Activated T-helper 2 cell treated with anti-CD3 and anti-CD28 coated beads, Interferon-gamma antibody, Interleukin-2, Interleukin-4, amounts not matched to agents 10 μg/mL and 5 μg/mL and 100 μg/mL, durations not matched to agents 14 hours and 24 hours and 36 hours (primary cell): Measurements from ENCODE around the gene TEX10. TPM values are rescaled to one million over a fixed set of nuclear protein-coding genes. Genes with fewer than 3 reads are reported as not detected.
"Not testable (repeated sequence)": the region's sequence is repeated elsewhere in the genome, so short reads cannot be mapped to it uniquely, and the experiment has no call there.

Experiments
- DNase-seq: peaks from one replicate; pipeline ENCODE4 v3.0.0; 2021; ENCODE audit warnings: low spot score
- H3K27ac Mint-ChIP-seq: one replicate; pipeline ENCODE4 v1.8.0; 2021; ENCODE audit warnings: mixed read lengths
- H3K27me3 Mint-ChIP-seq: one replicate; pipeline ENCODE4 v1.8.0; 2021; ENCODE audit warnings: low read depth, mixed read lengths
- H3K36me3 Mint-ChIP-seq: one replicate; pipeline ENCODE4 v1.8.0; 2021; ENCODE audit warnings: low read depth, mixed read lengths
- H3K4me1 Mint-ChIP-seq: one replicate; pipeline ENCODE4 v1.8.0; 2021; ENCODE audit warnings: low read depth, mixed read lengths
- H3K4me3 Mint-ChIP-seq: one replicate; pipeline ENCODE4 v1.8.0; 2021; ENCODE audit warnings: low read depth, mild to moderate bottlenecking, moderate library complexity, mixed read lengths
- H3K9me3 Mint-ChIP-seq: one replicate; pipeline ENCODE4 v1.8.0; 2021; ENCODE audit warnings: mixed read lengths
- intact Hi-C: fragments of 100-400 bp; cut with micrococcal nuclease; formaldehyde crosslinking; loops from one replicate; pipeline ENCODE4 v1.15.1; 2023
- total RNA-seq: library from RNA; stranded (reverse); gene quantifications from 2 replicates; pipeline ENCODE4 v1.2.3, GENCODE V29; 2022

The TEX10 gene
- total RNA-seq, 1 donor from 2014 or later: 26.9 TPM

DNA sequence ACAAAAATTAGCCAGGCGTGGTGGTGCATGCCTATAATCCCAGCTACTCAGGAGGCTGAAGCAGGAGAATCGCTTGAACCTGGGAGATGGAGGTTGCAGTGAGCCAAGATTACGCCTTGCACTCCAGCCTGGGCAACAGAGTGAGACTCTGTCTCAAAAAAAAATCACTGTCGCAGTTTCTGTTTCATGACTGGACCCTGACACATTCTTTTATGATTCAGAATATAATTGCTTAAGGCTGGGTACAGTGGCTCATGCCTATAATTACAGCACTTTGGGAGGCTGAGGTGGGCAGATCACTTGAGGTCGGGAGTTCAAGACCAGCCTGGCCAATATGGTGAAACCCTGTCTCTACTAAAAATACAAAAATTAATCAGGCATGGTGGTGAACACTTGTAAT, 14.0 kb downstream of the TEX10 start:
- H3K27me3 Mint-ChIP-seq, intact Hi-C loops, H3K27ac Mint-ChIP-seq, DNase-seq, H3K4me3 Mint-ChIP-seq, H3K9me3 Mint-ChIP-seq: not testable (repeated sequence)
- peaks cover 14% of the 10 kb centered on the region for H3K4me1 Mint-ChIP-seq
- peaks cover 46% of the 10 kb centered on the region for H3K36me3 Mint-ChIP-seq

DNA sequence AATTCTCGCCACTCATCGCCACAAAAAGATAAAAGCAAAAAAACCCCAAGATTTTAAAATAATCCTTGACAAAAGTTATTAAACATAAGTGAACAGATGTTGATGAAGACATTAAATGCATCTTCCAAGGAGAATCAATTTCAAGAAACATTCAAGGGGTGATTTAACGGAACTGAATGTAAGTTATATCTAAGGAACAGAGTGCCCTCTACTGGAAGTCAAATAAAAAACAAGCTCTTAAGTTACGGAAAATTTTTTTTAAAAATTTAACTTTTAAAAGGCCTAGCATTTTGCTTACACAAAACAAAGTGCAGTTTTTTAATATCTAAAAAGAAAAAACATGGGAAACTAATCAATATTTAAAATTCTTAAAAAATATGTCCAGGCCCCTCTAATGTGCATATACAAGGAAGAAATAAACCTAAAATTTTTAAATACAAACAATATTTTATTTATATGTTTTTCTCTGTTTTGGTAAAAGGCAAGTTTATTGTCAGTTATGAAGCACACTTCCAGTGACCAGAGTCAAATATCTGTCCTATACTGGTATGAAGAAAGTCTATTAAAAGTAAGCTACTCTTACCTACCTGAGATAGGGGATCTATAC, 28.0 kb downstream of the TEX10 start:
- H3K36me3 Mint-ChIP-seq: peaks cover 51% of the 10 kb centered on the region
- no peaks in the 10 kb centered on the region for H3K9me3 Mint-ChIP-seq
- peaks cover 3% of the 10 kb centered on the region for H3K4me1 Mint-ChIP-seq
- no peak for DNase-seq
- H3K27me3 Mint-ChIP-seq: no peaks in the 10 kb centered on the region
- no peak overlapping the region for H3K27ac Mint-ChIP-seq
- no peak overlapping the region for H3K4me3 Mint-ChIP-seq
- intact Hi-C loops: loop anchor here (5.0 to 10.0 kb wide), 2 partner anchors 502 to 1140 kb away; partner anchors contain the start of gene NR4A3

DNA sequence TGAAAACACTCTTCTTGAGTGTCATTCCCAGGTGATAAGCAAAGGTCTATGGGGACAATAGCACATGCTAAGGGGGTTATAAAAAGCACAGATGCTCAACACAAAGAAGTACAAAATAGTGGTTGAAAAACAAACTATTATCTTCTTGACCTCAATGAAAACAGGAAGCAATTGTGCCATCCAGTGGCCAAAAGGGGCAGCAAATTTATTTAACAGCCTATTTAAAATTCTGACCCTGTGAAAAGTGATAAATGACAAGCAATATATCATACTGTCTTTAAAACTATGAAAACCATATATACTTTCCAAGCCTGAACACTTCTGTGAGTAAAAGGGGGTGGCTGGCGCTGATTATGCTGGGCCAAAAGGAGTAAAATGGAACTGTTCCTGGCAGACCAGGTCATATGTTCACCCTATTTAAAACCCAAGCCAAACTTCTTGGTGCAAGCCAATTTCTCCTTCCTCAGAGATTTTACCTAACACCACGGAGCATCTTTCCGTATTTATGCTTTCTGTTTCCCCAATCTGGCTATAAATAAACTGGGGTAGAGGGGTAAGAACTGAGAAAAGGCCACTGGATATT, 29.7 kb downstream of the TEX10 start:
- Mint-ChIP-seq H3K4me3 (no peak overlapping the region), H3K9me3 (no peaks in the 10 kb centered on the region), H3K36me3 (peaks cover 52% of the 10 kb centered on the region), H3K27ac (no peak overlapping the region), H3K27me3 (no peaks in the 10 kb centered on the region), H3K4me1 (peaks cover 3% of the 10 kb centered on the region)
- intact Hi-C loops: loop anchor here (1.0 to 10.0 kb wide), 3 partner anchors 295 to 1138 kb away; partner anchors contain the start of gene NR4A3
- DNase-seq: no peak

DNA sequence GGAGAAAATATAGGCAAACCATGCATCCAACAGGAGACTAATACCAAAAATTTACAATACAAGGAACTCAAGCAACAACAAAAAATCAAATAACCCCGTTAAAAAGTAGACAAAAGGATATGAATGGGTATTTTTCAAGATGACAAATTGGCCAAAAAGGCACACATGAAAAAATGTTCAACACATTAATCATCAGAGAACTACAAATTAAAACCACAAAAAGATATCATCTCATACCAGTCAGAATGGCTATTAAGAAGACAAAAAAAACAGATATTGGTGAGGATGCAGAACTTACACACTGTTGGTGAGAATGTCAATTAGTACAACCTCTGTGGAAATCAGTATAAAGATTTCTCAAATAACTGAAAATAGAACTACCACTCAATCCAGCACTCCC, 35.0 kb downstream of the TEX10 start:
- Mint-ChIP-seq H3K36me3 (peaks cover 67% of the 10 kb centered on the region), H3K4me3 (no peak overlapping the region)
- intact Hi-C loops: no loop called here

DNA sequence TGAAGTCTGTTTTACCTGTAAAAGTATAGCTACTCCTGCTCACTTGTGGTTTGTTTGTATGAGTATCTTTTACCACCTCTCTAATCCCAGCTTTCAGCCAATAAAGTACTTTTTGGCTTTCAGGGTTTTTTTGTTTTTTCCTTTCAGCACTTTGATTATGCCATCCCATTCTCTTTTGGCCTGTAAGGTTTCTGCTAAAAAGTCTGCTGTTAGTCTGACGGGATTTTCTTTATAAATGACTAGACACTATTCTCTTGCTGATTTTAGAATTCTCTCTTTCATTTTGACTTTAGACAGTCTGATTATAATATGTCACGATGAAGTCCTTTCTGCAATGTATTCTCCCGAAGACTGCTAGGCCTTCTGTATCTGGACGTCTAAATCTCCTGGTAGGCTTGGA, 37.2 kb downstream of the TEX10 start:
- H3K36me3 Mint-ChIP-seq: peaks cover 72% of the 10 kb centered on the region
- H3K27me3 Mint-ChIP-seq: no peaks in the 10 kb centered on the region
- no peak overlapping the region for H3K27ac Mint-ChIP-seq
- peaks cover 11% of the 10 kb centered on the region for H3K4me1 Mint-ChIP-seq
- H3K4me3 Mint-ChIP-seq: no peak overlapping the region
- intact Hi-C loops: no loop called here
- peaks cover 5% of the 10 kb centered on the region for H3K9me3 Mint-ChIP-seq
- no peak for DNase-seq

More for the DNA sequence above, 35.0 kb downstream of the TEX10 start:
- H3K4me1 Mint-ChIP-seq: peaks cover 6% of the 10 kb centered on the region
- no peaks in the 10 kb centered on the region for H3K27me3 Mint-ChIP-seq
- peak overlapping the region; percentile 31 for H3K27ac Mint-ChIP-seq
- no peak for DNase-seq
- H3K9me3 Mint-ChIP-seq: peaks cover 5% of the 10 kb centered on the region

DNA sequence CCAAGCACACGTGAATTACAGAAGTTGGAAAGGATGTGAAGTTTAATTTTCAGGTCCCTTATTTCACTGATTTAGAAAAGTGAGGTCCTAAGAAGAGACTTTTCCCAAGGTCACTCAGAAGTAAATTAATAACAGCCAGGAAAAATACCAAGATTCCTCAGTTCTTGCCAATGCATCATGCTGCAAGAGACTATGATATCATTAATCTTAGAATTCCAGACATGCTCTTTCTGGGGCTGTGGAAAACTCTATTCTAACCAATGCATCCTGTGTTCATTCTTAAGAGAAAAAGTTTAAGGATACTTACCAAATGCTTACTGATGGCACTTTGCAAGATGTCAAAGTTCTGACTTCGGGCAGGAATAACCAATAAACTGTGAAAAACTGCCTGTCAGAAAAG, 42.8 kb downstream of the TEX10 start:
- Mint-ChIP-seq H3K27me3 (no peaks in the 10 kb centered on the region), H3K4me3 (no peak overlapping the region), H3K9me3 (no peaks in the 10 kb centered on the region), H3K4me1 (peaks cover 8% of the 10 kb centered on the region), H3K27ac (no peak overlapping the region), H3K36me3 (peaks cover 75% of the 10 kb centered on the region)
- no peak for DNase-seq
- intact Hi-C loops: no loop called here

DNA sequence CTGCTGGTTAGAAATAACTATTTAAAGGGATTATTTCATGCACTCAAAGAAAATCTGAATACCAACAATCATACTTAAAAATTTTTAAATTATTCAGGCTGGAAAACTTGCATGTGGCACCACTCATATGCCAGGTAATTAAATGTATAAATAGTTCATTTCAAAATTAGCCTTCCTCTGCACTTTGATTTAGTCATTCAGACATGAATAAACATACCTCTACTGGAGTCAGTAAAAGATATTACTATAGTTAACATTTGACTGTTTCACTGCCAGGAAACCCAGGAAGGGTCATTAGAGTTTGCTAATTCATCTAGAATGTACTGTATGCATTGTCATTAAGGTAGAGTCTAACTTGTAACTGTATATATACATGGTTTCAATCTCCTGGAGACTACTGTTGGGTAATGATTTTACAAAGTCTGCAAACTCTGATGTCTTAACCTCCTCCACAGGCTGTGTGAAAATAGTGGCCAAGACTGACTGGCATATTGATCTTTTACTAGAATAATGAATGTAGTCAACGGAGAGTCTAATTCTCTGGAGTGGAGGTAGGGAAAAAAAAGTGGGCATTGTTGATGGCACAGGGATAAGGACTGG, 43.7 kb downstream of the TEX10 start:
- Mint-ChIP-seq H3K4me3 (no peak overlapping the region), H3K9me3 (no peaks in the 10 kb centered on the region), H3K4me1 (peaks cover 5% of the 10 kb centered on the region), H3K36me3 (peaks cover 75% of the 10 kb centered on the region), H3K27me3 (no peaks in the 10 kb centered on the region), H3K27ac (no peak overlapping the region)
- DNase-seq: no peak
- intact Hi-C loops: no loop called here

DNA sequence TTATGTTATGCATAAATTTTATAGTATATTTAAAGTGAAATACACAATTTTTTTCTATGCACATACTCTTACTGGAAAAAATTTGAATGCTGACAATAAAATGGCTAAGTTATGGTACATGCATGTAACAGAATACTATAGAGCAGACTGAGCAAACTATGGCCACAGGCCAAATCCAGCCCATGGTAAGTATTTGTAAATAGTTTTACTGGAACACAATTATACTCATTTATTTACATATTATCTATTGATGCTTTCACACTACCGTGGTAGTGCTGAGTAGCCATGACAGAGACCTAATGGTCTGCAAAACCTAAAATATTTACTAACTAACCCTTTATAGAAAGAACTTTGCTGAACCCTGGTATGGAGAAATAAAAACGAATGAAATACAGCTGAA, 45.7 kb downstream of the TEX10 start:
- Mint-ChIP-seq H3K36me3 (peaks cover 85% of the 10 kb centered on the region), H3K27ac (no peak overlapping the region), H3K4me3 (no peak overlapping the region), H3K4me1 (peaks cover 3% of the 10 kb centered on the region), H3K9me3 (no peaks in the 10 kb centered on the region), H3K27me3 (no peaks in the 10 kb centered on the region)
- DNase-seq: no peak
- intact Hi-C loops: no loop called here

DNA sequence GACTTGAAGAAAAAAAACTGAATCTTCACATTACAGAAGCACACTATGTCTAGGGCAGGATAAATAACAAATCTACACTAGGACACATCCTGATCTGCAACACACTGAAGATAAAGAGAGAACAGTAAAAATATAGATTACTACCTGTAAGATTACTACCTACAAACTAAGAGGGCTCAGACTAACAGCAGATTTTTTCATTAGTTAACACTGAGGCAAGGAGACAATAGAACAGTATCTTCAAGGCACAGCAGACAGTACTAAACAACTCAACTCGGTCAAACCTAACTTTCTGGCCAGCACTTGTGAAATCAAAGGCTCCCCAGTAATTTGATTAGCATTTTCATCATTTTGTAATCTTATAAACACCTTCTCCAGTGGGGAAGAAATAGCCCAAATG, 46.5 kb downstream of the TEX10 start:
- intact Hi-C loops: no loop called here
- Mint-ChIP-seq H3K4me1 (no peaks in the 10 kb centered on the region), H3K27me3 (no peaks in the 10 kb centered on the region), H3K36me3 (peaks cover 85% of the 10 kb centered on the region), H3K9me3 (no peaks in the 10 kb centered on the region), H3K4me3 (no peak overlapping the region), H3K27ac (no peak overlapping the region)
- no peak for DNase-seq

DNA sequence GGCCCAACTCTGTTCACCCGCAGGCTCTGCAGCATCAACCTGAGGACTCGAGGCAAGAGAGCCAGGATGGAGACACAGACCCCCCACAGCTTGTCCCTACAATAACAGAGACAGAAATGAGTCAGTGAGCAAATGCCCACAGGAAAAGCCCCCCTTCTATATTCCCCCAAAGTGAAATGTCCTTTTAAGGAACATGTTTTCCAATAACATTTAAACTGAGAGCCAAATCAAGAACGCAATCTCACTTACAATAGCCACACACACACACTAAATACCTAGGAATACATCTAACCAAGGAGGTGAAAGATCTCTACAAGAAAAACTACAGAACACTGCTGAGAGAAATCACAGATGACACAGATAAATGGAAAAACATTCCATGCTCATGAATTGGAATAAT, 49.0 kb downstream of the TEX10 start:
- no peaks in the 10 kb centered on the region for H3K9me3 Mint-ChIP-seq
- no peak overlapping the region for H3K4me3 Mint-ChIP-seq
- H3K4me1 Mint-ChIP-seq: no peaks in the 10 kb centered on the region
- no peaks in the 10 kb centered on the region for H3K27me3 Mint-ChIP-seq
- no peak overlapping the region for H3K27ac Mint-ChIP-seq
- peaks cover 82% of the 10 kb centered on the region for H3K36me3 Mint-ChIP-seq
- intact Hi-C loops: no loop called here
- DNase-seq: no peak

DNA sequence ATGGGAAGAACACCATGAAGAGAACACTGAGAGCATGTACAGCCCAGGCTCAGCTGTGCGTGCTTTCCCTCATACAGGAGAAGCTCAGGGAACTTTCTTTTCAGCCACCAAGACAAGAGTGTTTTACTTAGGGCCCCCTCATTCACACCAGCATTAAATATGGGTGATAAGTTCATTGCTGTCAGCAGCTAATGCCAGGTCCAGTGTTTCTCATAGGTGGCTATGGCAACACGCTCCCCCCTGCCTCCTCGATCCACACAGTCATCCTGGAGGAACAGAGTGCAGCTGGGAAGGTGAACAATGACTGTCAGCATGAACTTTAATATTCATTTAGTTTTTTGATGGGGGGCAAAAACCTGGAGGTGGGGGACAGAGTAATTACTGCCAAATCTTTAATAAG, 54.4 kb downstream of the TEX10 start:
- intact Hi-C loops: no loop called here
- no peak overlapping the region for H3K27ac Mint-ChIP-seq
- H3K27me3 Mint-ChIP-seq: no peaks in the 10 kb centered on the region
- peaks cover 62% of the 10 kb centered on the region for H3K36me3 Mint-ChIP-seq
- no peak overlapping the region for H3K4me3 Mint-ChIP-seq
- no peaks in the 10 kb centered on the region for H3K9me3 Mint-ChIP-seq
- H3K4me1 Mint-ChIP-seq: no peaks in the 10 kb centered on the region
- no peak for DNase-seq

DNA sequence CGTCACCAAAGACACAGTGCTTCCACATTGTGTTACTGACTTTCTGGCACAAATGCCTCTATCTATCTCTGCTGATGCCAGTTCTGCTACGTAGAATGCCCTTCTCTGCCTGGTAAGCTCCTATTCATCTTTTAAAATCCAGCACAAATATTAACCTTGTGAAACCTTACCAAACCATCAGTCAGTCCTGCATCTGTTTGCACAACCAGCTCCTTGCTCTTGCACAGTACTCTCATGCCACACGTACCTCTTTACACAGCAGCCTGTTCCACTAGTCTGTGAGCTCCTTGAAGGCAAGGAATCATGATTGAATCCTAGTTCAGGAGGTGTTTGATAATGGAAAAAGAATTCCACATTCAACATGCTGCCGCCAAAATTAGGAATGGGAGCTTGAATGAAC, 56.3 kb downstream of the TEX10 start:
- Mint-ChIP-seq H3K4me1 (no peaks in the 10 kb centered on the region), H3K36me3 (peaks cover 63% of the 10 kb centered on the region), H3K9me3 (no peaks in the 10 kb centered on the region), H3K27ac (no peak overlapping the region), H3K27me3 (no peaks in the 10 kb centered on the region), H3K4me3 (no peak overlapping the region)
- intact Hi-C loops: no loop called here
- DNase-seq: no peak

DNA sequence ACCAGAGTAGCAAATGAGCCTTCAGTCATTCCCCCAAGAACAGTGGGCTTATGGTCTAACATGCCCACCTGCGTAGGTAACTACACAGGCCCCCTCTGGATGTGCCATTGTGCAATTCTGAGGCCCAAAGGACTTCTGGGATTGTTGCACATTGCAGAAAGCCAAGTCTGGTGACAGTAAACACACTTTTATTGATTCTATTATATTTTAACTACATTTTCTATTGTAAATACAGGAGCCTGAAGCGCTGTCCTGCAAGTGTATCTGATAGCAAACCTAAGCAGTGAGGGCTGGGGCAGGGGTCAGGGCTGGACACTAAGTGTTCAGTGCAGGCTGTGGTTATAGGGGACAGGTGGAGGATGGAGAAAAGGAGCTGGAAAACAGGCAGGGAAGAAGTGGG, 57.5 kb downstream of the TEX10 start:
- H3K27ac Mint-ChIP-seq: no peak overlapping the region
- DNase-seq: no peak
- no peaks in the 10 kb centered on the region for H3K27me3 Mint-ChIP-seq
- H3K4me3 Mint-ChIP-seq: no peak overlapping the region
- no peaks in the 10 kb centered on the region for H3K4me1 Mint-ChIP-seq
- H3K9me3 Mint-ChIP-seq: no peaks in the 10 kb centered on the region
- H3K36me3 Mint-ChIP-seq: peaks cover 56% of the 10 kb centered on the region
- intact Hi-C loops: no loop called here
